ENCODE results near the gene CTIF.

CTIF gene

DNA sequence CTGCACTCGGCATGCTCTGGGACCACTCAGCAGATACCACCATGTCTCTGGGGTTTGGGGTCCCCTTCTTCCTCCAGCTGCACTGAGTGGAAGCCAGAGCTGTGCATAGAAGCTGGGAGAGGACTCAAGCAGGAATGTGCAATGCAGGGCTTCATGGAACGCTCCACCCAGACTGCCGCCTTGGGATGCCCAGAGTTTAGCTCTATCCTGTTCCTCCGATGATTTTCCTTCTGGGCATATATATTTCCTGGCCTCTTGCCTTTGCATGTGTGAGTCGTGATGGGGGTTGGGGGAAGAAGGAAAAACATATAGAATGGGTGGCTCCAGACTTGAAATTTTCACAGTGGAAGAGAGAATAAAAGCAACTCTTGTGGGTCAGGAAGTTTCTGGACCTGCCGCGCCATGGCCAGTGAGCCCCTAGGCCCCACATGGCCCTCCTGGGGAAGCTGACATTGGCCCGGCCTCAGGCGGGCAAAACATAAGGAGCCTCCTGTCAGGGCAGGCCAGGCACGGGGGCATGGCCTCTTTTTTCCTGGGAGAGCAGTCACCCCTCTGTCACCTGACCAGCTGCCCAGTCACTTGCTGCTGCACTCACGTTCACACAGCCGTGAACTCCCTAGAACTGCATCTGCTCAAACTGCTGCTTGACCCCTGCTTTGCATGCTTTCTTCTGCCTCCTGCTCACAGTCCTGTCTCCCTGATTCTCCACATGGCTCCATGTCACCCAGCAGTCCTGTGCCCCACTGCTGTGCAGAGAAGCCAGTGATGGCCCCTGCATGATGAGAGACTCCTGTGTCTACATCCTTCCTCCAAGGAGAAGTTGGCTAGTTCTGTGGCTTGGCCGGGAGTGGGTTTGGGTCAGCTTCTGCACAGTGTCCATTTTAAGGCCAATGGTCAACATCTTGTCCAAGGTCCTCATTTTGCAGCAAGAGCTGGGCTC, 197.8 kb downstream of the CTIF start:
- DNase-seq, result no peak

DNA sequence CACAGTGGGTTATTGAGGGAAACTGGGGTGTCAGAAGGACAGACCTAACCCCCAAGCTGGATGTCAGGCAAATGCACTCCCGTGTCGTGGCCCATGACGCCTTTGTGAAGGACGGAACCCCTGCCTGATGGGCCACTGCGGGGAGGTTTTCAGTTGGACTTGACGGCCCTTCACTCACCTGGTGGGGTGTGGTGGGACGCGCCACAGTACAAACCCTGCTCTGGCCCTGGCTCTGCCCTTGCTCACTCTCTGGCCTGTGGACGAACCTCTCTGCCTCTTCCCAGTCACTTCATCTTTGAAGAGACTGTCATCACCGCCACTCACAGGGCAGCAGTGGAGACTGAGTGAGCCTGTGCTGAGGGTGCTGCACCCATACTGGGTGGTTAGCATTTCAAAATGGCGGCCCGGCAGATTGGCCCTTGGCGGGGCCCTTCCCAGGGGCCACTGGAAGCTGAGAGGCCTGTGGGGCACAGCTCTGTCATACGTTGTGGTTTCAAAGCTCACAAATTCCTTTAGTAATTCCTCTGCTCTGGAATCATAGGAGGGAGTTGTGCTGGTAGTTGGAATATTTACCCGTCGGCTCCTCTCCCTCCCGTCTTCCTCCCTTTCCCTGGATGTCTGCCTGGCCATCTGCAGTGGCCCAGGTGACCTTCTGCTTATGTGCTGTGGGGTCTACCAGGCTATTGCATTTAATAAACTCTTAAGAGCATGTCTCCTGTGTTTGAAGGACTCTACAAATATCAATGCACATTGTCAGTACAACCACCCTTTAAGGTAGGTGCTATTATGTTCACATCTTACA, 200.6 kb downstream of the CTIF start:
- DNase-seq, result no peak

- DNase-seq, result no peak
These were observed 201.2 kb downstream of the CTIF start for GRCh38 chr18:48740068-48740440.

- no peak for DNase-seq
These were observed 202.1 kb downstream of the CTIF start for GRCh38 chr18:48740851-48741485.

GRCh38 chr18:48741866-48742265, 203.0 kb downstream of the CTIF start:
- DNase-seq, result no peak

DNA sequence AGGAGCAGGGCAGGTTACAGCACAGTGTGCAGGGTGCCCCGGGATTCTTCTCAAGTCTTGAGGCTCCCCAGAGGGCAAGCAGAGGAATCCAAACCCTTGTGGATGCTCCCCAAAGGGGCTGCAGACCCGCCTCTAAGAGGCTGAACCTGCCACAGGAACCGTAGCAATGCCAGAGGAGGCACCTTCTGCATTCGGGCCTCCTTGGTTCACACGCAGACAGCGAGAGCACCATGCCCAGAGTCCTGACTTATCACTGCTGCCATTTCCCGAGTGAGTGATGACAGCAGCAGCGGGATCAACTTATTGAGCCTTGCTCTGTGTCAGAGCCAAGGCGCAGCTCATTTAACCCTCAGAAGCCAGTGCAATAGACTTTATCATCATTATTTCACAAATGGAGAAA, 203.5 kb downstream of the CTIF start:
- no peak for DNase-seq

DNA sequence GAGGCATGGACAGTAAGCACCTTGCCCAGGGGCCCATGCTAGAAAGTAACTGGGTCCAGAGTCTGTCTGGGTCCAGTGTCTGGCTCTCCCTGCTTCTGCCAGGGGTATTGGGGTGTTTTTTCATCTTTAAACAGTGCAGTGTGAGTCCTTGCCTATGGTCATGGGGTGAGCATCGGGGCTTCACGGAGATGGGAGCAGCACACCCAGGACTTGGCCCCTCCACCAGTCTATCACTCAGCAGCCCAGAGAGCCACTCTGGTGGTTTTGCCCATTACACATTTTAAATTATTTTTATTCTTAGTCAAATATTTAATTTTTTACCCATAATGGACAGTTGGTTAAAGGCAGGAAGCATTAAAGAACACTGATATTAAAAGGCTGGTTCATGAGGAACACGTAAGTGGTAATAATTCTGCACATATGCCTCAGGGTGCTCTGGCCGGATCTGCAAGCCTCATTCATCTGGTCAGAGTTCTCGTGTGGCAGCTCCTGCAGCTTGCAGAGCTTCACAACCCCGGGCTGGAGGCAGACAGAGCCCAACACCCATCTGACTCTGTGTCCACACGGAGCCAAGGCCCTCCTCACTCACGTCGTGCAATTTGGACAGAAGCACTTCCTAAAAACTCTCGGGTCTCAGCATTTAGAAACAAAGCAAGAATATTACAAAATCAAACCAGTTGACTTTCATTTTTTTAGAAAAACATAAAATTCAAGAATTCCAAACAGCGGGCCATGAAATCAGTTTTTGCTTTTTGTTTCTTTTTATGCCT, 204.1 kb downstream of the CTIF start:
- DNase-seq, result no peak

DNA sequence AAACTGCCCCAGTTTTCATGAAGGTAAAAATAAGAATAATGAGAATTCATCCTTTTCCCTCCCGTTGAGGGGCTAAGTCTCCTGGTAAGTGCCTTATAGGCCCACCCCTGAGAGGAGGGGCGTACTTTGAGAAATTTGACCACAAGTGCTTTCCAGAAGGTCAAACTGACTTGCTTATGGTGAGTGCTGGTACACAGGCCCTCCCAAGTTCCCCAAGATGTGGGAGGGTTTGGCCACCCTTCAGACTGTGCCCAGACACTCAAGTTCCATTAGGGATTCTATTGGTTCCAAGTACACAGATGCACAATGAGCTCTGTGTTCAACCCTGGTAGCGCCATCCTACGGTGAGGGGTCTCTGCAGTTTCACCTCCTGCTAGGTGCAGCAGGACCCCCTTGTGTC, 205.1 kb downstream of the CTIF start:
- no peak for DNase-seq

DNA sequence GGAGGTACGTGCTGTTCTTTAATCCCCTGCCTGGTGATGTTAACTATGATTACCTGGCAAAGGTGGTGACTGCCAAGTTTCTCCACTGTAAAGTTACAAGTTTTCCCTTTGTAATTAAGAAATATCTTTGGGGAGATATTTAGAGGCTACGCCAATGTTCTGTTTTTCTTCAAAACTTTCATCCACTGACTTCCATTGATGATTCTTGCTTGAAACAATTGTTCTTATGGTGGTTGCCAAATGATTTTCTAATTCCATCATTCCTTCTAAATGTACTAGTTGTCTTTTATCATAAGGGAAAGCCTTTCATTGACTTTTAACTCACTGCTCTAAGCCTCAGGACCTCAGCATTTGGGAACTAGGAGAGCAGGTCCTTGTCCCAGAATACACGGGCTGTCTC, 206.5 kb downstream of the CTIF start:
- DNase-seq, result no peak

GRCh38 chr18:48749768-48750167, 210.9 kb downstream of the CTIF start:
- no peak for DNase-seq

- DNase-seq, result no peak
These were observed 211.8 kb downstream of the CTIF start for GRCh38 chr18:48750485-48751175.

GRCh38 chr18:48751727-48752468, 213.1 kb downstream of the CTIF start:
- DNase-seq, result no peak

GRCh38 chr18:48752478-48752877, 213.6 kb downstream of the CTIF start:
- DNase-seq, result no peak

DNA sequence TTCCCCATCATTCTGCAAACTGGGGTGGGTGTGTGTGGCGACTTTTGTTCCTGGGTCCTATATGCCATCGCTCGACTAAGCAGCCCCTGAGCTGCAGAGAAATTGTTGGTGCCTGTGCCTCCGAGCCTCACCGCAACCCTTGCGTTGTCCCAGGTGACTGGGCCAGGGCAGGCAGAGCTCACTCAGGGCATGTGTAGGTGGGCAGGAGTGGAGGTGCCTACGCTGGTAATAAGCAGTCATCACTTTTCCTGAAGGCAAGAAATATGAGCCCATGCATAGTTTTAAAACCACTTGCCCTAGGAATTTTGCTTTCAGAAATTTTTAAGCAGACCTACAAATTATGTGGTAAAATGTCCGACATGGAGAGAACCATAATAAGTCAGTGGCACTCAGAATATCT, 214.1 kb downstream of the CTIF start:
- no peak for DNase-seq

DNA sequence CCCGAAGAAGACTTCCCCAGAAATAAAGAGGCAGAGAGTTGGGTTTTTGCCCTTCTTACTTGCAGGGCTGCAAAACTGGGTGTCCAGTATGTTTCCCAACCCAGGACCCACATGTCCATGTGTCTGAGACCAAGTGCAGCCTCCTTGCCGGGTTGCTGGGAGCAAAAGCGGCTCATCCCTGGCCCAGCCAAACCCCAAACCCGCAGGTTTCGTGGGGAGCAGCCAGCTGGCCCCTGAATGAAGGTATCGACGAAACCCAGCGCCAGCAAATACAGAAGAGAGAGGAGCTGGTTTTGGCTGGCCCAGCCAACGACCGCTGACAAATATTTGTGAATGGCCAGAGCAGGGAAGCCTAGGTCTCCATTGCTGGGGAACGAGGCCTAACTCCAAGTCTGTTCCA, 214.9 kb downstream of the CTIF start:
- no peak for DNase-seq

DNA sequence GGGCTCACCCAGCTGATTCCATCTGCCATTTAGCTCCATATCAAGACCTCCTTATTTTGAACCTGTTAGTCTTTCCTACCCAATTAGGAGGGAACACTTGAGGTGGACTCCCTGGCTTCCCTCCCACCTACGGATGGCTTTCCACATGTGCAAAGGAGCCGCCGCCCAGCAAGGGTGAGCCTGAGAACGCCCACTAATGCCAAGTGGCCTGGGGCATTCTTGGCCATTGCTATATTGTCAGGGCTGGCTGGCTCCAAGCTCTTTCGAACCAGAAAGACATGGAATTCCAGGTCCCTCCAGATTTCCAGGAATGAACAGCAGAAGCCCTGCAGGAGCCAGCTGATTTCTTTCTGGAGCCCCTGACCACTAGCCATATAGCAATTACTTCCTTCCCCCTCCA, 215.7 kb downstream of the CTIF start:
- no peak for DNase-seq

DNA sequence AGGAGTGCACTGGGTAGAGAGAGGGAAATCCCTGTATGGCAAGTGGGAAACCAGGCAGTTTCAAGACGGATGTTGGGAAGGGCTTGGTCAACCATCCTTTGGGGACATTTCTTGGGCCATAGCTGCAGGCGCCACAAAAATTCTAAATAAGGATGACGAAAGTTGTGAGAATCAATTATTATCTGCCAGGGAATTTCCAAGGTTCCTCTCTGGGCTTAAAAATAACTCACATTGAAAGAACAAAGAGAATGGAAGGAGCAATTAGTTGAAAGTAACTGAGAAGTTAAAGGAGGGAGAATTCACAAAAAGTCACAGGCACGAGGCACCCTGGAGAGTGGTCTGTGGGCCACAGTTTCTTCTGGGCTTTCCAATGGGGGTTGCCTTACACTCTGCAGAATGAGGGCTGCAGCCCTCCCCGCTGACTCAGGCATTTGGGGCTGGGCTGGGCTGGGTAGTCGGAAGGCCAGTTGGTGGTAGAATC, 216.2 kb downstream of the CTIF start:
- no peak for DNase-seq

- DNase-seq, result no peak
These were observed 217.8 kb downstream of the CTIF start for GRCh38 chr18:48756511-48757226.

DNA sequence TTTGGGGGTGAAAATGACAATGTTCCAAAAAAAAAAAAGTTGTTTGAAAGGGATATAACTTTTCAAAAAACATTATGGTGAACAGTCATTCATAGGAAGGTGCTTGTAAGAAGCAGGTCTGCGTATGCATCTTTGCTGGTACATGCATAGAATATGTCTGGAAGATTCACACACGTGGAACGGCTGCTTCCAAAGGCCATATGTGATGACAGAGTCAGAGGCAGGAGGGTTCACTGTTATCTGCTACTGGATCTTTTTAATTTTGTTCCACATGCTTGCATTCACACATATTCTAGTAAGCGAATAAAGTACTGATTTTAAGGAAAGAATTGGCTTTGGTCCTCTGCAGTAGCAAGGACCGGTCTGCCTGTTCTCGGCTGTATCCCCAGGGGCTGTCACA, 218.5 kb downstream of the CTIF start:
- no peak for DNase-seq

- no peak for DNase-seq
These were observed 219.1 kb downstream of the CTIF start for GRCh38 chr18:48757906-48758305.

DNA sequence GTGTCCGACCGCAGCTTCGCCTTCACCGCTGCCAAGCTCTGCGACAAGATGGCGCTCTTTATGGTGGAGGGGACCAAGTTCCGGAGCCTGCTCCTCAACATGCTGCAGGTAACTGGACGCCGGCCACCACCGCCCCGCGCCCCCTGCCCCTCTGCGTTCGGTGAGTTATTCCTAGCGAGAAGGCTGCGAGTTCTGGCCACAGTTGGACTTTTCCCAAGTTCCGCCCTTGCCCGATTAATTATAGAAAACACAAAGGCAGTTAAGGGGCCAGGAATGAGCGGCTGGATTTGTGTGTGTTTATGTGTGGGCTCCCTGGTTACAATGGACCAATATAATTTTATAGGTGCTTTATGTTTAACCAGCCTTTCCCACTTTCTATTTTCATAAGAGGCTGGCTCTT, 222.8 kb downstream of the CTIF start:
- no peak for DNase-seq

All from activated naive CD4-positive, alpha-beta T cell treated with anti-CD3 and anti-CD28 coated beads, Interleukin-2, amount 50 U/mL, for 16 hours (primary cell).